HL-60 (cell line): Measurements from ENCODE around the gene JAKMIP1.
"Not testable (repeated sequence)": the region's sequence is repeated elsewhere in the genome, so short reads cannot be mapped to it uniquely, and the experiment has no call there.

Source experiments
- DNase-seq, 2 experiments: peaks; one replicate each; pipeline ENCODE4 v3.0.0-alpha.2; 2010 to 2020; ENCODE audit warnings: low read depth in 1 of 2, low spot score in 1 of 2
- H3K27ac ChIP-seq: fragments of 250-450 bp; sonication (Bioruptor Pico); replicated peaks from 2 replicates; pipeline ENCODE4 v1.5.1; 2020; ENCODE audit warnings: mild to moderate bottlenecking, moderate library complexity
- H3K27me3 ChIP-seq: fragments of 250-450 bp; sonication (Bioruptor Pico); 2 replicates; pipeline ENCODE4 v1.5.1; 2021; ENCODE audit warnings: mild to moderate bottlenecking, moderate library complexity; ENCODE audit not compliant: insufficient read depth, poor library complexity, severe bottlenecking
- H3K4me3 ChIP-seq: replicated peaks from 2 replicates; pipeline ENCODE4 v1.5.1; 2011; ENCODE audit warnings: mild to moderate bottlenecking, control low read depth, low read length; ENCODE audit not compliant: insufficient read depth
- CTCF ChIP-seq: IDR thresholded peaks from one replicate; pipeline ENCODE4 v1.5.1; 2011; ENCODE audit warnings: low read length, control low read depth, inconsistent platforms; ENCODE audit not compliant: insufficient read depth
- GABPA ChIP-seq: IDR thresholded peaks from 2 replicates; pipeline ENCODE4 v1.6.1; 2012; ENCODE audit warnings: low read depth
- POLR2AphosphoS5 ChIP-seq: IDR thresholded peaks from 2 replicates; pipeline ENCODE4 v1.6.1; 2012; ENCODE audit warnings: low read depth
- REST ChIP-seq: IDR thresholded peaks from 2 replicates; pipeline ENCODE4 v1.6.1; 2012; ENCODE audit warnings: low read depth; ENCODE audit not compliant: insufficient replicate concordance
- SPI1 ChIP-seq: IDR thresholded peaks from 2 replicates; pipeline ENCODE4 v1.6.1; 2012; ENCODE audit warnings: low read depth, mild to moderate bottlenecking, borderline replicate concordance

JAKMIP1 gene

GRCh38 chr4:6008766-6009385, 191.5 kb downstream of the JAKMIP1 start:
- DNase-seq, result no peak
- Histone ChIP-seq H3K27ac (no peak overlapping the region), H3K4me3 (no peak overlapping the region), H3K27me3 (peaks cover 12% of the 10 kb centered on the region)
- TF ChIP-seq REST, result no peak
- no peak for TF ChIP-seq CTCF
- TF ChIP-seq SPI1, result no peak
- TF ChIP-seq GABPA, result no peak
- no peak for TF ChIP-seq POLR2AphosphoS5

- no peak overlapping the region for H3K4me3 ChIP-seq
- DNase-seq, result no peak
- H3K27me3 ChIP-seq, result peaks cover 12% of the 10 kb centered on the region
- H3K27ac ChIP-seq, result no peak overlapping the region
- no peak for TF ChIP-seq POLR2AphosphoS5
- TF ChIP-seq REST, result no peak
- no peak for TF ChIP-seq SPI1
- no peak for TF ChIP-seq CTCF
- no peak for TF ChIP-seq GABPA
Measured at GRCh38 chr4:6008092-6008551, 192.2 kb downstream of the JAKMIP1 start.

DNA sequence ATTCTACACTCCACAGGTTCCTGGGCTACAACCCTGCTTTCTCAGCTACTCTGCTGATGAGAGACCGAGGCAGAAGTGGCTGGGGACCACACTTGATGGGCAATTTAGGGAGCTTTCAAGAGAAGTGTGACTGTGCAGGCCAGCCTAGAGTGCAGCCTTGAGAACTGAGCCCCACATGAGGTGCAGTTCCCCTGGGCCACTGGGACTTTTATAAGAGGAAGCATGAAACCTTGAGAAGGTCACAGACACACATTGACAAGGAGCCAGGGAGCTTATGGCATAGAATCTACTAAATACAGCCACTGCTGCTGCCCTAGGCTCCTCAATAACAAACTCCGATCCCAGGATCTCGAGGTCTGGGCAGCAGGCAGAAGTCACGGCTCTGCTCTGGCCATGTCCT, 195.2 kb downstream of the JAKMIP1 start:
- no peak for DNase-seq
- no peak for TF ChIP-seq SPI1
- TF ChIP-seq POLR2AphosphoS5, result no peak
- TF ChIP-seq REST, result no peak
- no peak for TF ChIP-seq CTCF
- no peak for TF ChIP-seq GABPA
- Histone ChIP-seq H3K27ac (no peak overlapping the region), H3K27me3 (peaks cover 12% of the 10 kb centered on the region), H3K4me3 (no peak overlapping the region)

GRCh38 chr4:6003485-6003884, 196.9 kb downstream of the JAKMIP1 start:
- not testable (repeated sequence) for H3K27ac ChIP-seq, H3K4me3 ChIP-seq, DNase-seq, H3K27me3 ChIP-seq
